ENCODE results near the gene IQCH. TPM values are rescaled to one million over a fixed set of nuclear protein-coding genes. Genes with fewer than 3 reads are reported as not detected.

IQCH gene
- total and polyA plus RNA-seq, 9 donors: 0.69 to 1.8 (median 0.97) TPM

DNA sequence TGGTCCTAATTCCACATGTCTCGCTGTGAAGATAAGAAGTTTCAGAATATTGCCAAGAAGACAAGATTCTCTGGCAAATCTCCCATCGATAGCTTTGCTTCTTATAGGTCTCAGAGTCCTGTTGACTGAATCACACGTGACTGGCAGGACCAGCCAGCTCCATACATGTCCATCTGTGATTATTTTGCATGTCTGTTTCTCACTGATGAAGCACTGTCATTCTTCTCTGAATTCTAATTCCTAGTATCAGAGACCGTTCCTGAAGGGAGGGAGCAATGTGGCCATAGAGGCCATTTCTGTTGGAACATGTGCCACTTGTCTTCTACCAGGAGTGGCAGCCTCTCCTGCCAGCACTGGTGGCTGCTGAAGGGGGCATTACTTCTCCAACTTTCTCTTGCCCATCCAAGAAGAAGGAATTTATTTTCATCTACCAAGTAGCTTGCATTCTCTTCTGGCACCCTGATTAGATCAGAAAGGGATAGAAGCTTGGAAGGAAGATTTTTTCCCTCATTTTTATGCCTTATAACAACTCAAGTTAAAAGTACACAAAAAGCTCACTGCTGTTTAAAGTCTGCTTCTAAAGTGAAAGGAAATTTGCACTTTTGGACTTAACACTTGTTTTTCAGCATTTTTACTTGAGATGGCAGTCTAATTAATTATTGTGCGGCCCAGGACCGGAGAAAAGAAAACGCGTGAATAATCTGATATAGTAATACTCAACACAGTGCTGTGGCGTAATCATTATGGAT lies 115.8 kb downstream of the IQCH start:
- H3K27ac ChIP-seq (ENCODE audit: low read length): no peak overlapping the region
- no peaks in the 10 kb centered on the region for H3K4me1 ChIP-seq (ENCODE audit: control insufficient read depth, insufficient read depth, low read length)
- H3K36me3 ChIP-seq (ENCODE audit: control insufficient read depth, insufficient read depth, low read length): no peaks in the 10 kb centered on the region
- WGBS (ENCODE audit: insufficient coverage): 62% methylated on average over 3 of the region's 9 CpGs
- no peak for DNase-seq
- H3K9me3 ChIP-seq (replicated peaks; ENCODE audit: control insufficient read depth, low read depth, low read length): no peaks in the 10 kb centered on the region
- H3K27me3 ChIP-seq (ENCODE audit: control insufficient read depth, insufficient read depth, low read length): no peaks in the 10 kb centered on the region
- H3K4me3 ChIP-seq (ENCODE audit: low read length): no peak overlapping the region

GRCh38 chr15:67372543-67372942 lies 118.0 kb downstream of the IQCH start:
- H3K9me3 ChIP-seq (replicated peaks; ENCODE audit: control insufficient read depth, low read depth, low read length): no peaks in the 10 kb centered on the region
- 61% methylated on average over 6 of the region's 8 CpGs for WGBS (ENCODE audit: insufficient coverage)
- no peak for DNase-seq
- H3K27ac ChIP-seq (ENCODE audit: low read length): no peak overlapping the region
- H3K27me3 ChIP-seq (ENCODE audit: control insufficient read depth, insufficient read depth, low read length): no peaks in the 10 kb centered on the region
- no peaks in the 10 kb centered on the region for H3K36me3 ChIP-seq (ENCODE audit: control insufficient read depth, insufficient read depth, low read length)
- no peaks in the 10 kb centered on the region for H3K4me1 ChIP-seq (ENCODE audit: control insufficient read depth, insufficient read depth, low read length)
- no peak overlapping the region for H3K4me3 ChIP-seq (ENCODE audit: low read length)

- DNase-seq: no peak
- 40% methylated on average over 6 of the region's 6 CpGs for WGBS (ENCODE audit: insufficient coverage)
These were observed 118.5 kb downstream of the IQCH start for GRCh38 chr15:67372986-67373675.

GRCh38 chr15:67373971-67374370 lies 119.4 kb downstream of the IQCH start:
- H3K4me3 ChIP-seq (ENCODE audit: low read length): no peak overlapping the region
- H3K36me3 ChIP-seq (ENCODE audit: control insufficient read depth, insufficient read depth, low read length): no peaks in the 10 kb centered on the region
- DNase-seq: no peak
- H3K27ac ChIP-seq (ENCODE audit: low read length): no peak overlapping the region
- H3K27me3 ChIP-seq (ENCODE audit: control insufficient read depth, insufficient read depth, low read length): no peaks in the 10 kb centered on the region
- H3K9me3 ChIP-seq (replicated peaks; ENCODE audit: control insufficient read depth, low read depth, low read length): no peaks in the 10 kb centered on the region
- H3K4me1 ChIP-seq (ENCODE audit: control insufficient read depth, insufficient read depth, low read length): no peaks in the 10 kb centered on the region

More at GRCh38 chr15:67372986-67373675, 118.5 kb downstream of the IQCH start:
- Histone ChIP-seq H3K4me3 (ENCODE audit: low read length) (no peak overlapping the region), H3K9me3 (replicated peaks; ENCODE audit: control insufficient read depth, low read depth, low read length) (no peaks in the 10 kb centered on the region), H3K4me1 (ENCODE audit: control insufficient read depth, insufficient read depth, low read length) (no peaks in the 10 kb centered on the region), H3K27me3 (ENCODE audit: control insufficient read depth, insufficient read depth, low read length) (no peaks in the 10 kb centered on the region), H3K36me3 (ENCODE audit: control insufficient read depth, insufficient read depth, low read length) (no peaks in the 10 kb centered on the region), H3K27ac (ENCODE audit: low read length) (no peak overlapping the region)

- H3K4me3 ChIP-seq (ENCODE audit: low read length): no peak overlapping the region
- H3K9me3 ChIP-seq (replicated peaks; ENCODE audit: control insufficient read depth, low read depth, low read length): no peaks in the 10 kb centered on the region
- H3K36me3 ChIP-seq (ENCODE audit: control insufficient read depth, insufficient read depth, low read length): no peaks in the 10 kb centered on the region
- H3K27ac ChIP-seq (ENCODE audit: low read length): no peak overlapping the region
- DNase-seq: no peak
- no CpG with 5 or more reads among the region's 3 CpGs for whole genome bisulfite sequencing (ENCODE audit: insufficient coverage)
- no peaks in the 10 kb centered on the region for H3K4me1 ChIP-seq (ENCODE audit: control insufficient read depth, insufficient read depth, low read length)
- H3K27me3 ChIP-seq (ENCODE audit: control insufficient read depth, insufficient read depth, low read length): no peaks in the 10 kb centered on the region
These were observed 124.9 kb downstream of the IQCH start for GRCh38 chr15:67379530-67379929.

DNA sequence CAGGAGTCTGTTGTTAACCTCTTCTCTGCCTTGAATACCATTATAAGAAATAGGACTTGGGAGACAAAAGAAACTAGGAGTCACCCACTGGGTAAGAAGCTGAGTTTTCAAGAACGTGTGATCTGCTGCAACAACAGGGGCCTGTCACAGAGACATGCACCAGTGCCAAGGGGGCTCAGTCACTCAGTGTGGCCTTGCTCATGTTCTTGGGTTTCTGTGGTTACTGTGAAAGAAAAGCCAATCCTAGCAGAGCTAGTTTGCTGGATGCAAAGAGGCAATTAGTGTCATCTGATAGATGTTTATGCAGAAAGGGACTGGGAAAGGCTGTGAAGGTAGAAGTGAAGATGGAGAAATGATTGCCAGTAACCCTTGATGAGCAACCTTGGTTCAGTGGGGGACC lies 126.3 kb downstream of the IQCH start:
- WGBS (ENCODE audit: insufficient coverage): 64% methylated on average over 1 of the region's 1 CpG
- Histone ChIP-seq H3K4me1 (ENCODE audit: control insufficient read depth, insufficient read depth, low read length) (no peaks in the 10 kb centered on the region), H3K36me3 (ENCODE audit: control insufficient read depth, insufficient read depth, low read length) (no peaks in the 10 kb centered on the region), H3K27me3 (ENCODE audit: control insufficient read depth, insufficient read depth, low read length) (no peaks in the 10 kb centered on the region), H3K9me3 (replicated peaks; ENCODE audit: control insufficient read depth, low read depth, low read length) (no peaks in the 10 kb centered on the region), H3K4me3 (ENCODE audit: low read length) (no peak overlapping the region), H3K27ac (ENCODE audit: low read length) (no peak overlapping the region)
- DNase-seq: no peak

- Histone ChIP-seq H3K9me3 (replicated peaks; ENCODE audit: control insufficient read depth, low read depth, low read length) (no peaks in the 10 kb centered on the region), H3K27ac (ENCODE audit: low read length) (no peak overlapping the region), H3K36me3 (ENCODE audit: control insufficient read depth, insufficient read depth, low read length) (no peaks in the 10 kb centered on the region), H3K4me3 (ENCODE audit: low read length) (no peak overlapping the region), H3K27me3 (ENCODE audit: control insufficient read depth, insufficient read depth, low read length) (no peaks in the 10 kb centered on the region), H3K4me1 (ENCODE audit: control insufficient read depth, insufficient read depth, low read length) (no peaks in the 10 kb centered on the region)
- 91% methylated on average over 3 of the region's 8 CpGs for WGBS (ENCODE audit: insufficient coverage)
- no peak for DNase-seq
These were observed 126.9 kb downstream of the IQCH start for GRCh38 chr15:67381416-67382045.

- no peaks in the 10 kb centered on the region for H3K27me3 ChIP-seq (ENCODE audit: control insufficient read depth, insufficient read depth, low read length)
- no peaks in the 10 kb centered on the region for H3K4me1 ChIP-seq (ENCODE audit: control insufficient read depth, insufficient read depth, low read length)
- no peak overlapping the region for H3K27ac ChIP-seq (ENCODE audit: low read length)
- DNase-seq: no peak
- WGBS (ENCODE audit: insufficient coverage): no CpG with 5 or more reads among the region's 3 CpGs
- no peaks in the 10 kb centered on the region for H3K9me3 ChIP-seq (replicated peaks; ENCODE audit: control insufficient read depth, low read depth, low read length)
- H3K36me3 ChIP-seq (ENCODE audit: control insufficient read depth, insufficient read depth, low read length): no peaks in the 10 kb centered on the region
- no peak overlapping the region for H3K4me3 ChIP-seq (ENCODE audit: low read length)
These were observed 128.1 kb downstream of the IQCH start for GRCh38 chr15:67382723-67383122.

GRCh38 chr15:67383899-67384298 lies 129.3 kb downstream of the IQCH start:
- WGBS (ENCODE audit: insufficient coverage): no CpG with 5 or more reads among the region's 1 CpG

DNA sequence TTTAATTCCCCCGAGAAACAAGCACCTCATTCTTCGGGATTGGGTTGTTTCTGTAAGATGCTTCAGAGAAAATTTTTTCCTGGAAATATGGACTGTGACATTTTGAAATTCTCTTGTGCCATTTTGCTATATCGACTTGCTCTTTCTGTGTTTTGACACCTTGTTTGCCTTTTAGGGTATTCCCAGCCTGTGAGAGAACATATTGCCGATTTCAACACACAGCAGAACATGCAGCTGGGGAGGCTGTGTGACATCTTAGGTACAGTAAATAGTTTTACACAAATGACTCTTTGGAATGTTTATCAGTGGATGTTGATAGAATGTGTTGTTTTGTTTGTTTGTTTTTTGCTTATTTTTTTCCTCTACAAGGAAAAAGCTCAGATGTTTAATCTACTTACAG lies 130.2 kb downstream of the IQCH start:
- no peak overlapping the region for H3K4me3 ChIP-seq (ENCODE audit: low read length)
- no peaks in the 10 kb centered on the region for H3K9me3 ChIP-seq (replicated peaks; ENCODE audit: control insufficient read depth, low read depth, low read length)
- no peak for DNase-seq
- no peak overlapping the region for H3K27ac ChIP-seq (ENCODE audit: low read length)
- no peaks in the 10 kb centered on the region for H3K27me3 ChIP-seq (ENCODE audit: control insufficient read depth, insufficient read depth, low read length)
- no peaks in the 10 kb centered on the region for H3K36me3 ChIP-seq (ENCODE audit: control insufficient read depth, insufficient read depth, low read length)
- no CpG with 5 or more reads among the region's 4 CpGs for WGBS (ENCODE audit: insufficient coverage)
- no peaks in the 10 kb centered on the region for H3K4me1 ChIP-seq (ENCODE audit: control insufficient read depth, insufficient read depth, low read length)

More at GRCh38 chr15:67383899-67384298, 129.3 kb downstream of the IQCH start:
- no peaks in the 10 kb centered on the region for H3K4me1 ChIP-seq (ENCODE audit: control insufficient read depth, insufficient read depth, low read length)
- DNase-seq: no peak
- H3K4me3 ChIP-seq (ENCODE audit: low read length): no peak overlapping the region
- no peaks in the 10 kb centered on the region for H3K27me3 ChIP-seq (ENCODE audit: control insufficient read depth, insufficient read depth, low read length)
- H3K27ac ChIP-seq (ENCODE audit: low read length): no peak overlapping the region
- H3K9me3 ChIP-seq (replicated peaks; ENCODE audit: control insufficient read depth, low read depth, low read length): no peaks in the 10 kb centered on the region
- no peaks in the 10 kb centered on the region for H3K36me3 ChIP-seq (ENCODE audit: control insufficient read depth, insufficient read depth, low read length)

All from muscle of leg (tissue), 11 donors.